K562 (cell line): ENCODE measurements around the gene SMAD7. TPM values are rescaled to one million over a fixed set of nuclear protein-coding genes. Genes with fewer than 3 reads are reported as not detected.

ENCODE experiments used
- ATF6 ChIP-seq: sonication (generic); formaldehyde crosslinking; IDR thresholded peaks from 2 replicates; pipeline ENCODE4 v1.4.0; 2020; ENCODE audit warnings: mild to moderate bottlenecking, missing genetic modification reagents
- BRF1 ChIP-seq: IDR thresholded peaks from 3 replicates; pipeline ENCODE4 v1.6.1; 2011; ENCODE audit warnings: borderline replicate concordance, mild to moderate bottlenecking; ENCODE audit not compliant: insufficient read length; ENCODE audit errors: extremely low read depth
- C11orf30 ChIP-seq: fragments of 450-650 bp; IDR thresholded peaks from 2 replicates; pipeline ENCODE4 v1.6.1; 2016; ENCODE audit warnings: low read depth, mild to moderate bottlenecking
- CEBPG ChIP-seq, 3 experiments: fragments of 200-800 bp in 1 of 3; sonication (Bioruptor generic) in 1 of 3; sonication (generic) in 1 of 3; formaldehyde crosslinking in 1 of 3; IDR thresholded peaks in 2 of 3; conservative IDR thresholded peaks in 1 of 3; 2 replicates each; pipeline versions ENCODE4 v1.6.1 to v1.8.0; 2016 to 2022; ENCODE audit warnings: missing compliant biosample characterization in 2 of 3, missing genetic modification characterization in 2 of 3, mild to moderate bottlenecking in 1 of 3, missing genetic modification reagents in 1 of 3
- DLX4 ChIP-seq: fragments of 250-450 bp; sonication (Bioruptor Pico); IDR thresholded peaks from 2 replicates; pipeline ENCODE4 v1.6.1; 2021; ENCODE audit warnings: mild to moderate bottlenecking
- ELK1 ChIP-seq: sonication (generic); formaldehyde crosslinking; IDR thresholded peaks from 2 replicates; pipeline ENCODE4 v1.8.1; 2022; ENCODE audit warnings: missing genetic modification reagents
- HDAC1 ChIP-seq, 2 experiments: fragments of 450-650 bp; IDR thresholded peaks; 2 replicates each; pipeline ENCODE4 v1.6.1; 2016 to 2017; ENCODE audit warnings: inconsistent platforms in 1 of 2, mild to moderate bottlenecking in 1 of 2, moderate library complexity in 1 of 2
- HMG20A ChIP-seq: fragments of 450-650 bp; formaldehyde crosslinking; conservative IDR thresholded peaks from 2 replicates; pipeline ENCODE4 v1.4.0; 2020; ENCODE audit warnings: mild to moderate bottlenecking, mixed read lengths
- MYBL2 ChIP-seq, 2 experiments: fragments of 450-650 bp in 1 of 2; sonication (generic) in 1 of 2; formaldehyde crosslinking in 1 of 2; IDR thresholded peaks; 2 replicates each; pipeline versions ENCODE4 v1.6.1 to v1.8.1; 2017 to 2022; ENCODE audit warnings: borderline replicate concordance in 1 of 2, inconsistent platforms in 1 of 2, low read depth in 1 of 2, mild to moderate bottlenecking in 1 of 2, missing genetic modification reagents in 1 of 2, moderate library complexity in 1 of 2
- NFIX ChIP-seq: fragments of 250-450 bp; sonication (Bioruptor Pico); IDR thresholded peaks from 2 replicates; pipeline ENCODE4 v1.4.0; 2020; ENCODE audit warnings: low read depth, mild to moderate bottlenecking, moderate library complexity
- PCBP2 ChIP-seq: fragments of 200-400 bp; formaldehyde crosslinking; IDR thresholded peaks from 2 replicates; pipeline ENCODE4 v1.6.1; 2018; ENCODE audit warnings: low read length, low read depth, mild to moderate bottlenecking, moderate library complexity; ENCODE audit not compliant: poor library complexity, severe bottlenecking
- RCOR1 ChIP-seq, 2 experiments: IDR thresholded peaks; 2 replicates each; pipeline ENCODE4 v1.6.1; 2012; ENCODE audit warnings: low read depth in 2 of 2, low read length in 2 of 2, borderline replicate concordance in 1 of 2, improper control_type of control experiment in 1 of 2
- SMAD2 ChIP-seq: fragments of 150-350 bp; IDR thresholded peaks from 2 replicates; pipeline ENCODE4 v1.6.1; 2014; ENCODE audit warnings: low read depth, mild to moderate bottlenecking, low read length
- TCF3 ChIP-seq: sonication (generic); formaldehyde crosslinking; IDR thresholded peaks from 2 replicates; pipeline ENCODE4 v1.4.0; 2020; ENCODE audit warnings: mild to moderate bottlenecking, missing genetic modification reagents
- ZNF592 ChIP-seq: fragments of 450-650 bp; IDR thresholded peaks from 2 replicates; pipeline ENCODE4 v1.6.1; 2017; ENCODE audit warnings: antibody characterized with exemption, mild to moderate bottlenecking
- polyA plus RNA-seq, 8 experiments: library from polyadenylated mRNA; depleted of rRNA in 4 of 8; stranded (reverse) in 5 of 8; unstranded in 3 of 8; fragments of >200 nt; fragmentation: Nextera tagmentation in 2 of 8; fragmentation: Illumina TruSeq in 1 of 8; extraction: Ambion mirVana in 2 of 8; extraction: Trizol in 1 of 8; gene quantifications; 2 replicates each; pipeline versions ENCODE4 v1.2.1 to v1.2.3, GENCODE V29; 2011 to 2014; ENCODE audit warnings: inconsistent platforms in 1 of 8, missing spikeins in 1 of 8
- total RNA-seq, 7 experiments: library from RNA; depleted of rRNA in 6 of 7; stranded (reverse); fragments of >200 nt in 6 of 7; fragmentation: Illumina TruSeq in 2 of 7; extraction: Trizol in 2 of 7; gene quantifications; 2 replicates each; pipeline versions ENCODE4 v1.2.1 to v1.2.3, GENCODE V29; 2011 to 2021; ENCODE audit warnings: low replicate concordance in 1 of 7

Gene SMAD7
- total and polyA plus RNA-seq, 9 of the 15 experiments (the other 6 are each of a cell fraction or from before 2014, with no cell fraction given) = 0.13 to 3.0 (median 1.6) TPM

GRCh38 chr18:48992791-48993555 lies 42.2 kb upstream of the SMAD7 start (continued):
- TF ChIP-seq ATF6 (CRISPR knock-in tag) (no peak), CEBPG (CRISPR knock-in tag; IDR thresholded peaks at IDR 0.05) (no peak), CEBPG (tag; conservative IDR thresholded peaks at IDR 0.05 in 1 of 2, IDR thresholded peaks at IDR 0.05 in 1 of 2) (no peak), TCF3 (CRISPR knock-in tag) (no peak), BRF1 (no peak), DLX4 (no peak), SMAD2 (no peak), RCOR1 (IDR thresholded peaks at IDR 0.05; ENCODE audit: borderline replicate concordance in 1 of 2, low read depth in 2 of 2, low read length in 2 of 2) (0 out of 4 replicates have a peak, but pooled peaks of 1 of the 2 experiments have one; percentile 34), HMG20A (CRISPR knock-in tag) (no peak), HDAC1 (IDR thresholded peaks at IDR 0.05) (peak in 1 of 2 experiments; percentile 45; a peak in 1 of 4 replicates), PCBP2 (no peak), ZNF592 (no peak), ELK1 (CRISPR knock-in tag) (no peak), NFIX (CRISPR knock-in tag) (no peak), C11orf30 (no peak), MYBL2 (IDR thresholded peaks at IDR 0.05; ENCODE audit: low read depth) (no peak), MYBL2 (CRISPR knock-in tag; IDR thresholded peaks at IDR 0.05; ENCODE audit: borderline replicate concordance) (no peak)
